Measurements from ENCODE around the gene CXCL12. TPM values are rescaled to one million over a fixed set of nuclear protein-coding genes. Genes with fewer than 3 reads are reported as not detected.

The CXCL12 gene
- total RNA-seq, 1 experiment from 2014 or later = 0.47 TPM

GRCh38 chr10:44352316-44353127 is 32.4 kb downstream of the CXCL12 start:
- TF ChIP-seq MAX (IDR thresholded peaks at IDR 0.05) (no peak), FOSL1 (IDR thresholded peaks at IDR 0.05; ENCODE audit: low read depth) (no peak), ATF3 (IDR thresholded peaks at IDR 0.05) (no peak), JUND (IDR thresholded peaks at IDR 0.05) (no peak), RAD21 (IDR thresholded peaks at IDR 0.05; ENCODE audit: low read depth) (no peak), CTCF (IDR thresholded peaks at IDR 0.05 in 2 of 3, conservative IDR thresholded peaks at IDR 0.05 in 1 of 3; ENCODE audit: borderline replicate concordance in 1 of 3, insufficient read depth in 1 of 3, low read depth in 2 of 3, low read length in 2 of 3) (no peak), TCF7L2 (IDR thresholded peaks at IDR 0.05; ENCODE audit: borderline replicate concordance, extremely low read depth, insufficient read depth, insufficient read length) (no peak), EZH2 (IDR thresholded peaks at IDR 0.05) (no peak), CBX3 (IDR thresholded peaks at IDR 0.05; ENCODE audit: low read depth) (no peak), REST (IDR thresholded peaks at IDR 0.05; ENCODE audit: low read depth) (no peak), EZH2phosphoT487 (IDR thresholded peaks at IDR 0.05; ENCODE audit: borderline replicate concordance) (no peak), YY1 (IDR thresholded peaks at IDR 0.05; ENCODE audit: extremely low read depth, insufficient replicate concordance, low read depth, low read length) (no peak), ZNF274 (IDR thresholded peaks at IDR 0.05; ENCODE audit: low read depth, low read length) (no peak), POLR2A (IDR thresholded peaks at IDR 0.05; ENCODE audit: borderline replicate concordance, extremely low read depth, insufficient read depth, insufficient read length) (no peak), CEBPB (IDR thresholded peaks at IDR 0.05; ENCODE audit: low read depth) (no peak), SP1 (IDR thresholded peaks at IDR 0.05; ENCODE audit: low read depth) (no peak), ZBTB33 (IDR thresholded peaks at IDR 0.05; ENCODE audit: extremely low read depth, insufficient replicate concordance, low read length) (no peak)
- Histone ChIP-seq H3K9ac (ENCODE audit: low read length) (no peak overlapping the region), H3K27ac (ENCODE audit: low read depth, low read length) (no peak overlapping the region), H3K79me2 (ENCODE audit: insufficient read depth, low read length) (no peaks in the 10 kb centered on the region), H3K4me2 (ENCODE audit: low read length) (no peak overlapping the region), H3K36me3 (ENCODE audit: control insufficient read depth in 1 of 2, insufficient read depth in 2 of 2, low read length in 2 of 2) (no peaks in the 10 kb centered on the region), H3K9me3 (ENCODE audit: control insufficient read depth in 1 of 2, insufficient read depth in 1 of 2, low read depth in 1 of 2, low read length in 2 of 2) (no peaks in the 10 kb centered on the region), H3K4me3 (replicated peaks in 1 of 2; ENCODE audit: low read depth in 1 of 2, low read length in 2 of 2) (no peak overlapping the region), H3K9me2 (ENCODE audit: insufficient read depth) (no peaks in the 10 kb centered on the region), H3K4me1 (ENCODE audit: control insufficient read depth in 1 of 2, insufficient read depth in 2 of 2, low read length in 2 of 2) (no peaks in the 10 kb centered on the region), H4K20me1 (ENCODE audit: insufficient read depth) (no peaks in the 10 kb centered on the region), H3K27me3 (ENCODE audit: insufficient read depth, low read length) (peaks cover 9% of the 10 kb centered on the region; the same call in 1 of the 2 replicates), H2AFZ (ENCODE audit: low read depth, low read length, poor library complexity, severe bottlenecking) (no peak overlapping the region)
- intact Hi-C loops (cut with micrococcal nuclease) = loop anchor here (2.0 kb wide), 1 partner anchor 72 kb away; no protein-coding TSS in a partner anchor
- ChIA-PET POLR2A (no interaction called here), RAD21 (ENCODE audit: low non-redundant PET in 1 of 2, low total read pairs in 2 of 2, uncharacterized antibody in 2 of 2, unreplicated experiment in 2 of 2) (no interaction called here), CTCF (no interaction called here)
- no peak for DNase-seq (ENCODE audit: low read depth, low spot score)
- ATAC-seq = no peak
- BruUV-seq (replicated peaks) = no TSS peak
